Measurements from ENCODE around the gene TAC3. TPM values are rescaled to one million over a fixed set of nuclear protein-coding genes. Genes with fewer than 3 reads are reported as not detected.
A peak's percentile ranks its signal among the peaks of the same experiment; 100 is the strongest.
"Not testable (repeated sequence)": the region's sequence is repeated elsewhere in the genome, so short reads cannot be mapped to it uniquely, and the experiment has no call there.

The TAC3 gene
- total RNA-seq, 1 donor from 2014 or later: not detected

DNA sequence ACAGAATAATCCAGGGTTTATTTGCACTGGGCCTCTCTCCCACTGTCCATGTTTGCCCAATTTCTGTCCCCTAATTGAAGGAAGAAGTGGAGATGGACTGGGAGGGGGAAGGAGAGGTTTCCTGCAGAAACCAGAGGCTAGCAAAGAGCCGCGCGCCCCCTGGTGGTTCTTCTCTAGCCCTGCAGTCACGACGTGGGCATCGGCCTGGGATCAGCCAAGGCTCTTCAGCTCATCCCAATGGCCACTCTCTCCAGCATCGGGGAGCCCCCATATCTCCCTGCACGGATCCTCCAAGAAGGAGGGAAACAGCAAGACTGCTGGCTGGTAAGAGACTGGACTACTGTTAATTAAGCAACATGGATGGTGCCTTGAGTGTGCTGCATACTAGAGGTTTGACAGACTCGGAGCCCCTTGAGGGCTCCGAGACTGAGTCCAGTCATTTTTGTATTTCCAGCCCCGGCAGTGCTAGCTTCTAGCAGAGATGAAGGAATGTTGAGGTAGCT is 28.7 kb downstream of the TAC3 start:
- DNase-seq (ENCODE audit: low spot score): no peak
- H3K4me1 Mint-ChIP-seq (ENCODE audit: low read depth): peaks cover 7% of the 10 kb centered on the region
- peaks cover 4% of the 10 kb centered on the region for H3K27me3 Mint-ChIP-seq (ENCODE audit: low read depth)
- TF ChIP-seq, protein P1, sequence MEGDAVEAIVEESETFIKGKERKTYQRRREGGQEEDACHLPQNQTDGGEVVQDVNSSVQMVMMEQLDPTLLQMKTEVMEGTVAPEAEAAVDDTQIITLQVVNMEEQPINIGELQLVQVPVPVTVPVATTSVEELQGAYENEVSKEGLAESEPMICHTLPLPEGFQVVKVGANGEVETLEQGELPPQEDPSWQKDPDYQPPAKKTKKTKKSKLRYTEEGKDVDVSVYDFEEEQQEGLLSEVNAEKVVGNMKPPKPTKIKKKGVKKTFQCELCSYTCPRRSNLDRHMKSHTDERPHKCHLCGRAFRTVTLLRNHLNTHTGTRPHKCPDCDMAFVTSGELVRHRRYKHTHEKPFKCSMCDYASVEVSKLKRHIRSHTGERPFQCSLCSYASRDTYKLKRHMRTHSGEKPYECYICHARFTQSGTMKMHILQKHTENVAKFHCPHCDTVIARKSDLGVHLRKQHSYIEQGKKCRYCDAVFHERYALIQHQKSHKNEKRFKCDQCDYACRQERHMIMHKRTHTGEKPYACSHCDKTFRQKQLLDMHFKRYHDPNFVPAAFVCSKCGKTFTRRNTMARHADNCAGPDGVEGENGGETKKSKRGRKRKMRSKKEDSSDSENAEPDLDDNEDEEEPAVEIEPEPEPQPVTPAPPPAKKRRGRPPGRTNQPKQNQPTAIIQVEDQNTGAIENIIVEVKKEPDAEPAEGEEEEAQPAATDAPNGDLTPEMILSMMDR (IDR thresholded peaks at IDR 0.05): peak; percentile 92
- H3K9me3 Mint-ChIP-seq (ENCODE audit: low read depth): no peaks in the 10 kb centered on the region
- no peak overlapping the region for H3K27ac Mint-ChIP-seq (ENCODE audit: unreplicated experiment)
- no peaks in the 10 kb centered on the region for H3K36me3 Mint-ChIP-seq (ENCODE audit: low read depth)
- no peak overlapping the region for H3K4me3 Mint-ChIP-seq (ENCODE audit: unreplicated experiment)

DNA sequence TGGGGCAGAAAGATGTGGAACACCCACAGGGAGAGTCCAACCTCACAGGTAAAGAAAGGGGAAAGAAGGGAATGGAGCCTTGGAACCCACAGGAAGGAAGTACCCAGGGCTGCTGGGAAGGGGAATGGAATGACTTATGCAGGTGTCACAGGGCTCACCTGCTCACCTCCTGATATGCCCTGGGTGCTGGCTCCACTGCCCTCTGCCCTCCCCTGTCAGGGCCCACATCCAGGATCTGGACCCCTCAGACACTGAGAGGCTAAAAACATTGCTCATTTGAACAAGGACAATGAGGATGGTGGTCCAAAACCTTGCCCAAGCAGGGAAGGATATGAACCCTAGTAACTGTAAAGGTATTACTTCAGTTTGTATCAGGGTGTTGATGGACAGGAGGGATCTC is 29.3 kb downstream of the TAC3 start:
- DNase-seq (ENCODE audit: low spot score): no peak
- H3K4me3 Mint-ChIP-seq (ENCODE audit: unreplicated experiment): no peak overlapping the region
- H3K27me3 Mint-ChIP-seq (ENCODE audit: low read depth): peaks cover 4% of the 10 kb centered on the region
- H3K27ac Mint-ChIP-seq (ENCODE audit: unreplicated experiment): no peak overlapping the region
- TF ChIP-seq, protein P1 (IDR thresholded peaks at IDR 0.05): no peak
- no peaks in the 10 kb centered on the region for H3K36me3 Mint-ChIP-seq (ENCODE audit: low read depth)
- H3K9me3 Mint-ChIP-seq (ENCODE audit: low read depth): no peaks in the 10 kb centered on the region
- peaks cover 7% of the 10 kb centered on the region for H3K4me1 Mint-ChIP-seq (ENCODE audit: low read depth)

DNA sequence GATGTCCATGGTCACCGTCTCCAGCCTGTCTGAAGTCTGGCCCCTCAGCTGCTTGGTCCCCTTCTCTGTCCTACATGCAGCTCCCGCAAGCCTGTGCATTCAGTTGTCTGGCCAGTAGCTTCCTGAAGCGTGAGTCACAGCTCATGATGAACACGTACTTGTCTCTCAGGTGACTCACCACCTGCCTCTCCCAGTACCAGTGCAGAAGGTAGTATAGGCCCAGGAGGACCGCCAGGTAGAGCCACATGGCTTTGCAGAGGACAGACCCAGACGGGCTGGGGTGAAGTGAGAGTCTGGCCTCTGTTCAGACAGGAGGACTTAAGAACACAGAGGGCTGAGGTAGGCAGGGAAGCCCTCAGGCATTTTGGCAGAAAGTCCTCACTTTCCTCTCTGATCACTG is 30.6 kb downstream of the TAC3 start:
- not testable (repeated sequence) for DNase-seq (ENCODE audit: low spot score); H3K4me1 Mint-ChIP-seq (ENCODE audit: low read depth); H3K9me3 Mint-ChIP-seq (ENCODE audit: low read depth); H3K27me3 Mint-ChIP-seq (ENCODE audit: low read depth); H3K36me3 Mint-ChIP-seq (ENCODE audit: low read depth); H3K27ac Mint-ChIP-seq (ENCODE audit: unreplicated experiment); H3K4me3 Mint-ChIP-seq (ENCODE audit: unreplicated experiment)

DNA sequence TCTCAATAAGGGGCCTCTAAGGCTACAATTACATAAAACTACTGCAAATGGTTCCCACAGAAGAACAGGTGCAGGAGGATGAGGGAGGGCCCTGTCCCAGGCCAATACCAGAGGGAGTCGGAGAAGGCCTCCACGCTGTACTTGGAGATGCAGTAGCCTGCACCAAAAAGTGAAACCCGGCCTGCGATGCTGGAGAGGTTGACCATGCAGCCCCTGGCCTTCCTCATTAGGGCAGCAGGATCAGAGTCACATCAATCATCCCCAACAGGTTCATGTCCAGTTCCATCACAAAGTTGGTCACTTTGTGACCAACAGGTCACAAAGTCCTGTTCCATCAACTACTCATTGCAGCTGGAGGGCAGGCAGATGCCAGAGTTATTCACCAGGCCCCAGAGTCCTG is 32.9 kb downstream of the TAC3 start:
- no peak overlapping the region for H3K27ac Mint-ChIP-seq (ENCODE audit: unreplicated experiment)
- no peaks in the 10 kb centered on the region for H3K9me3 Mint-ChIP-seq (ENCODE audit: low read depth)
- TF ChIP-seq, protein P1 (IDR thresholded peaks at IDR 0.05): no peak
- DNase-seq (ENCODE audit: low spot score): no peak
- peaks cover 2% of the 10 kb centered on the region for H3K27me3 Mint-ChIP-seq (ENCODE audit: low read depth)
- H3K4me1 Mint-ChIP-seq (ENCODE audit: low read depth): peaks cover 5% of the 10 kb centered on the region
- no peak overlapping the region for H3K4me3 Mint-ChIP-seq (ENCODE audit: unreplicated experiment)
- H3K36me3 Mint-ChIP-seq (ENCODE audit: low read depth): no peaks in the 10 kb centered on the region

DNA sequence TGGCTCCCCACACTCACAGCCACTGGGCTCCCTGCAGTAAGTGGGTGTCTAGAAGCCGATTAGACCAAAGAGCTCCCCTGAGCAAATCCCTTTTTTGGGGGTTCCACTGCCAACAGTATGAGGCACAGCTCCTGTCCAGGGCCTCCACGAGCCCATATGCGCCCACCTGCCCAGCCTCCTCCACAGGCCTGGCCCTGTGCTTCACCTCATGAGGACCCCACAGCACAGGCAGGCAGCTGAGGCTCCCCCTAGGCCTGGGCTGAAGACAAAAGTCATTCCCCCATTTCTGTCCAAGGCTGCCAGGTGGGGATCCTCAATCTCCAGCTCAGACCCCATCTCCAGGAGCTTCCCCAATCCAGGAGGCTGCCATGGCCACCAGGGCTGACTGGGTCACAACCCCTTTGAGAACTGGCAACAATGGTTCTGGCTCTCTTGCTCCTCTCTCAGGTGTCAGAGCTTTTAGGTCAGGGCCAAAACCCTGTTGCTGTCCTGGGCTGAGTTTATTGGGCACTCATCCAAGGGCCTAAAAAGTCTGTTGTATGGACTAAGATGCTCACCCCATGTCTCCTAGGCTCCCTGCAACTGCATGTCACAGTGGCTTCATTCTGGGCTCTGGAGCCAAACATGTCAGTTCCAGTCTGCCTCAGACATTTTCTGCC is 33.6 kb downstream of the TAC3 start:
- not testable (repeated sequence) for DNase-seq (ENCODE audit: low spot score); H3K9me3 Mint-ChIP-seq (ENCODE audit: low read depth); H3K36me3 Mint-ChIP-seq (ENCODE audit: low read depth); H3K4me3 Mint-ChIP-seq (ENCODE audit: unreplicated experiment); H3K27me3 Mint-ChIP-seq (ENCODE audit: low read depth); H3K4me1 Mint-ChIP-seq (ENCODE audit: low read depth); H3K27ac Mint-ChIP-seq (ENCODE audit: unreplicated experiment)

DNA sequence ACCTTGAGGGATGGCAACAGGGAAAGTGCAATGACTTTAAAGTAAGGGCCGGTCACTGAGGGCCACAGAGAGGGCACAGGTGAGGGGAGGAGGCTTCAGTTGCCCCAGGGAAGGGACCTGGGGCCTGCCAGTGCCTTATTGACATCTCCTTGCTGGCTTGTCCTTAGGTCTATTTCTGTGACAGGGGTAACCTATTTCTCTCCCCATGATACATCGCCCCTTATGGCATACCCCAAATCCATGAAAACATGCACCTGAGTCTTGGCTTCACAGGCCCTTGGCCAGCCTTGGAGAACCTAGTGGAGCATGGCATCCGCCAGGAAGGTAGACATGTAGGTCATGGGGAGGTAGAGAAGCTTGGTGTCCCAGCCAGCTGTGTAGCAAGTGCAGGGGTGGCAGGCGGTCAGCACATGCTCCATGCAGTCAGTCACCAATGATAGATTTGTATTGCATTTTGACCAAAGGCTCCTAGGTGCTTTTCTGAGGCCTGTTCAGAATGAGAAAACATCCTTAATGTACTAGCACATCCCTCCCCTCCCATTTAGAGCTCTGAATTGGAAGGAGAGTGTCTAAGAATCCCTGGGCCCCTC is 35.3 kb downstream of the TAC3 start:
- H3K4me3 Mint-ChIP-seq (ENCODE audit: unreplicated experiment): no peak overlapping the region
- H3K36me3 Mint-ChIP-seq (ENCODE audit: low read depth): no peaks in the 10 kb centered on the region
- H3K27ac Mint-ChIP-seq (ENCODE audit: unreplicated experiment): no peak overlapping the region
- TF ChIP-seq, protein P1 (IDR thresholded peaks at IDR 0.05): no peak
- DNase-seq (ENCODE audit: low spot score): no peak
- no peaks in the 10 kb centered on the region for H3K4me1 Mint-ChIP-seq (ENCODE audit: low read depth)
- peaks cover 6% of the 10 kb centered on the region for H3K27me3 Mint-ChIP-seq (ENCODE audit: low read depth)
- H3K9me3 Mint-ChIP-seq (ENCODE audit: low read depth): no peaks in the 10 kb centered on the region
